Loucy (cell line): ENCODE data around the gene BTBD9.

Experiments used
- H2AFZ ChIP-seq: fragments of 200-600 bp; sonication (generic); 2 replicates; pipeline ENCODE4 v1.6.0; 2016; ENCODE audit warnings: antibody characterized with exemption, mild to moderate bottlenecking, low read length, moderate library complexity
- H3F3A ChIP-seq: fragments of 200-600 bp; 2 replicates; pipeline ENCODE4 v1.6.0; 2016; ENCODE audit warnings: antibody characterized with exemption, low read depth, mild to moderate bottlenecking
- H3K27me3 ChIP-seq: fragments of 200-600 bp; sonication (generic); 2 replicates; pipeline ENCODE4 v1.6.1; 2014; ENCODE audit warnings: low read length, mild to moderate bottlenecking; ENCODE audit not compliant: insufficient read depth, poor library complexity, severe bottlenecking
- H3K36me3 ChIP-seq: fragments of 200-600 bp; sonication (generic); 2 replicates; pipeline ENCODE4 v1.6.1; 2016; ENCODE audit warnings: low read length; ENCODE audit not compliant: insufficient read depth
- H3K4me1 ChIP-seq: fragments of 200-600 bp; sonication (generic); 2 replicates; pipeline ENCODE4 v1.5.1; 2014; ENCODE audit warnings: low read length, mild to moderate bottlenecking; ENCODE audit not compliant: insufficient read depth, poor library complexity, severe bottlenecking
- H3K4me2 ChIP-seq: fragments of 200-600 bp; sonication (generic); 2 replicates; pipeline ENCODE4 v1.6.0; 2014; ENCODE audit warnings: antibody characterized with exemption, low read length, low read depth, mild to moderate bottlenecking; ENCODE audit not compliant: poor library complexity, severe bottlenecking
- H3K4me3 ChIP-seq: fragments of 200-600 bp; sonication (generic); 2 replicates; pipeline ENCODE4 v1.5.1; 2014; ENCODE audit warnings: low read length, mild to moderate bottlenecking, mixed read lengths; ENCODE audit not compliant: poor library complexity, severe bottlenecking
- H3K79me2 ChIP-seq: fragments of 200-600 bp; sonication (generic); 2 replicates; pipeline ENCODE4 v1.6.1; 2014; ENCODE audit warnings: low read length; ENCODE audit not compliant: insufficient read depth
- H3K9ac ChIP-seq: fragments of 200-600 bp; sonication (generic); 2 replicates; pipeline ENCODE4 v1.6.0; 2014; ENCODE audit warnings: mild to moderate bottlenecking, low read depth, low read length, moderate library complexity; ENCODE audit not compliant: poor library complexity, severe bottlenecking
- H3K9me2 ChIP-seq: fragments of 200-600 bp; sonication (generic); replicated peaks from 2 replicates; pipeline ENCODE4 v1.6.1; 2016; ENCODE audit warnings: low read depth, low read length, mixed read lengths
- H3K9me3 ChIP-seq: fragments of 200-600 bp; sonication (generic); 2 replicates; pipeline ENCODE4 v1.6.1; 2014; ENCODE audit warnings: mild to moderate bottlenecking, antibody characterized with exemption, low read length, low read depth; ENCODE audit not compliant: insufficient read depth
- H4K20me1 ChIP-seq: fragments of 200-600 bp; sonication (generic); 2 replicates; pipeline ENCODE4 v1.6.0; 2014; ENCODE audit warnings: antibody characterized with exemption, low read length, mild to moderate bottlenecking; ENCODE audit not compliant: insufficient read depth, poor library complexity, severe bottlenecking
- CTCF ChIP-seq: fragments of 200-600 bp; sonication (generic); conservative IDR thresholded peaks from 2 replicates; pipeline ENCODE4 v1.5.1; 2014; ENCODE audit warnings: mild to moderate bottlenecking, antibody characterized with exemption, low read length
- EZH2phosphoT487 ChIP-seq: fragments of 200-600 bp; IDR thresholded peaks from 2 replicates; pipeline ENCODE4 v1.6.1; 2018; ENCODE audit warnings: antibody characterized with exemption, mild to moderate bottlenecking, moderate library complexity, borderline replicate concordance

Gene BTBD9

GRCh38 chr6:38438097-38438496 is 201.6 kb downstream of the BTBD9 start:
- Histone ChIP-seq H3K9me3 (no peaks in the 10 kb centered on the region), H3K27me3 (no peaks in the 10 kb centered on the region), H2AFZ (no peak overlapping the region), H4K20me1 (no peaks in the 10 kb centered on the region), H3K36me3 (no peaks in the 10 kb centered on the region), H3K9ac (no peak overlapping the region), H3K4me3 (no peak overlapping the region), H3K79me2 (no peaks in the 10 kb centered on the region), H3K9me2 (no peaks in the 10 kb centered on the region), H3K4me2 (no peak overlapping the region), H3K4me1 (peaks cover 4% of the 10 kb centered on the region), H3F3A (no peaks in the 10 kb centered on the region)
- no peak for TF ChIP-seq CTCF
- TF ChIP-seq EZH2phosphoT487, result no peak

- no peaks in the 10 kb centered on the region for H3K9me3 ChIP-seq
- no peak overlapping the region for H3K9ac ChIP-seq
- no peaks in the 10 kb centered on the region for H3K36me3 ChIP-seq
- no peaks in the 10 kb centered on the region for H3K4me1 ChIP-seq
- H3K27me3 ChIP-seq, result no peaks in the 10 kb centered on the region
- H3K4me2 ChIP-seq, result no peak overlapping the region
- H3K4me3 ChIP-seq, result no peak overlapping the region
- no peak overlapping the region for H2AFZ ChIP-seq
- H3K9me2 ChIP-seq, result no peaks in the 10 kb centered on the region
- no peaks in the 10 kb centered on the region for H4K20me1 ChIP-seq
- no peaks in the 10 kb centered on the region for H3K79me2 ChIP-seq
- TF ChIP-seq EZH2phosphoT487, result no peak
- no peak for TF ChIP-seq CTCF
- no peaks in the 10 kb centered on the region for H3F3A ChIP-seq
Measured at GRCh38 chr6:38436726-38437465, 202.8 kb downstream of the BTBD9 start.

GRCh38 chr6:38435330-38435729 is 204.4 kb downstream of the BTBD9 start:
- Histone ChIP-seq H4K20me1 (no peaks in the 10 kb centered on the region), H3K36me3 (no peaks in the 10 kb centered on the region), H3K9me3 (no peaks in the 10 kb centered on the region), H3K9ac (no peak overlapping the region), H3K4me3 (no peak overlapping the region), H2AFZ (no peak overlapping the region), H3K9me2 (no peaks in the 10 kb centered on the region), H3K27me3 (no peaks in the 10 kb centered on the region), H3K4me2 (no peak overlapping the region), H3K79me2 (no peaks in the 10 kb centered on the region), H3F3A (no peaks in the 10 kb centered on the region), H3K4me1 (no peaks in the 10 kb centered on the region)
- no peak for TF ChIP-seq EZH2phosphoT487

GRCh38 chr6:38434051-38434450 is 205.7 kb downstream of the BTBD9 start:
- Histone ChIP-seq H3K9ac (no peak overlapping the region), H3K4me3 (no peak overlapping the region), H3K79me2 (no peaks in the 10 kb centered on the region), H2AFZ (no peak overlapping the region), H3K9me3 (no peaks in the 10 kb centered on the region), H3K4me1 (no peaks in the 10 kb centered on the region), H3K27me3 (no peaks in the 10 kb centered on the region), H3K4me2 (no peak overlapping the region), H3F3A (no peaks in the 10 kb centered on the region), H3K9me2 (no peaks in the 10 kb centered on the region), H4K20me1 (no peaks in the 10 kb centered on the region), H3K36me3 (no peaks in the 10 kb centered on the region)
- TF ChIP-seq EZH2phosphoT487 (no peak), CTCF (no peak)
